Ovary (tissue), 3 donors: ENCODE results near the gene FSD1L.

Source experiments
- POLR2A ChIP-seq: fragments of 450-650 bp; IDR thresholded peaks from one replicate; pipeline ENCODE4 v1.6.1; 2017; ENCODE audit warnings: antibody characterized with exemption, mild to moderate bottlenecking, moderate library complexity
- TF ChIP-seq, protein P1 (sequence below), 3 donors: fragments of 450-650 bp in 2 of 3; fragments of 200-600 bp in 1 of 3; IDR thresholded peaks; one replicate each; pipeline versions ENCODE4 v1.5.1 to v1.8.0; 2016 to 2022; ENCODE audit warnings: antibody characterized with exemption in 3 of 3, mild to moderate bottlenecking in 1 of 3
- donor health status: DM: no; HTN: no; CAD: no.

DNA sequence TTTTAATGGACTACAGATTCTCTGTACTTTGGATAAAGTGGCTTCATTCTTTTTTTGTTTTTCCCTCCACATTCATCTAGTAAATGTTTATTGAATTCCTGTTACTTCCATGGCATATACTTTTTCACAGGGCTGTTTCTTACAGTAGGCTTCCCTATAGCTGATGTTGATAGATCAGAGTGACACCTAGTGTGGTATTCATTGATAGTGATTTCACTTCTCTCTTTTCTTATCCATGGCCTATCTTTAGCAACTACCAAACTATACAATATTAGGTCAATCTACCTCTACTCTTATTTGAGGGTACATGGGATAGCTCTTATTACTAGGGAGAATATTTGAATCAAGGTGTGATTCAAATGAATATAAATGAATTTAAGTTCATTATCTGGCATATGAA, 35.8 kb downstream of the FSD1L start:
- TF ChIP-seq, protein P1, sequence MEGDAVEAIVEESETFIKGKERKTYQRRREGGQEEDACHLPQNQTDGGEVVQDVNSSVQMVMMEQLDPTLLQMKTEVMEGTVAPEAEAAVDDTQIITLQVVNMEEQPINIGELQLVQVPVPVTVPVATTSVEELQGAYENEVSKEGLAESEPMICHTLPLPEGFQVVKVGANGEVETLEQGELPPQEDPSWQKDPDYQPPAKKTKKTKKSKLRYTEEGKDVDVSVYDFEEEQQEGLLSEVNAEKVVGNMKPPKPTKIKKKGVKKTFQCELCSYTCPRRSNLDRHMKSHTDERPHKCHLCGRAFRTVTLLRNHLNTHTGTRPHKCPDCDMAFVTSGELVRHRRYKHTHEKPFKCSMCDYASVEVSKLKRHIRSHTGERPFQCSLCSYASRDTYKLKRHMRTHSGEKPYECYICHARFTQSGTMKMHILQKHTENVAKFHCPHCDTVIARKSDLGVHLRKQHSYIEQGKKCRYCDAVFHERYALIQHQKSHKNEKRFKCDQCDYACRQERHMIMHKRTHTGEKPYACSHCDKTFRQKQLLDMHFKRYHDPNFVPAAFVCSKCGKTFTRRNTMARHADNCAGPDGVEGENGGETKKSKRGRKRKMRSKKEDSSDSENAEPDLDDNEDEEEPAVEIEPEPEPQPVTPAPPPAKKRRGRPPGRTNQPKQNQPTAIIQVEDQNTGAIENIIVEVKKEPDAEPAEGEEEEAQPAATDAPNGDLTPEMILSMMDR (IDR thresholded peaks at IDR 0.05) = no peak
- no peak for TF ChIP-seq POLR2A
